ENCODE measurements around the gene DCAF4.

DNA sequence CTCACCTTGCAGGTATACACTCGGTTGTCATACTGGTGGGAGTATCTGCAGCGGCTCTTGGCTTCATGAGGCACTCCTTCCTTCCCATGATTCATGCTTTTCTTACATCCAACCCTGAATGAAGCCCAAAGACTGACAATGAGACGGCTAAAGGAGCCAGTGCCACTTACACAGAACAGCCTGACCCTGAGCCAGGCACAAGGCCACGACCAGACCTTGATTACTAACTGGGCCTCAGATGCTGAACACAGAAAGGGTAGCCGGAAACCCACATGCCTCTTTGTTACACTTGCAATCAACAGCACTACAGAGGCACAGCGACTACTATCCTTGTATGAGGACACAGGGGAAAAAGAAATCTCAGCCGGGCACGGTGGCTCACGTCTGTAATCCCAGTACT, 52.6 kb downstream of the DCAF4 start:
- TF ChIP-seq CTCF (conservative IDR thresholded peaks at IDR 0.05; ENCODE audit: low read depth, low read length): no peak
- TF ChIP-seq EZH2 (IDR thresholded peaks at IDR 0.05; ENCODE audit: borderline replicate concordance, low read depth, low read length, poor library complexity, severe bottlenecking): no peak
